NCI-H2227 (cell line): ENCODE results near the gene NOXO1.
A peak's percentile ranks its signal among the peaks of the same experiment; 100 is the strongest.

Experiments
- DNase-seq: peaks from one replicate; lab custom pipeline; 2025; ENCODE audit not compliant: unreplicated experiment; lab: John Stamatoyannopoulos, UW

Gene NOXO1

DNA sequence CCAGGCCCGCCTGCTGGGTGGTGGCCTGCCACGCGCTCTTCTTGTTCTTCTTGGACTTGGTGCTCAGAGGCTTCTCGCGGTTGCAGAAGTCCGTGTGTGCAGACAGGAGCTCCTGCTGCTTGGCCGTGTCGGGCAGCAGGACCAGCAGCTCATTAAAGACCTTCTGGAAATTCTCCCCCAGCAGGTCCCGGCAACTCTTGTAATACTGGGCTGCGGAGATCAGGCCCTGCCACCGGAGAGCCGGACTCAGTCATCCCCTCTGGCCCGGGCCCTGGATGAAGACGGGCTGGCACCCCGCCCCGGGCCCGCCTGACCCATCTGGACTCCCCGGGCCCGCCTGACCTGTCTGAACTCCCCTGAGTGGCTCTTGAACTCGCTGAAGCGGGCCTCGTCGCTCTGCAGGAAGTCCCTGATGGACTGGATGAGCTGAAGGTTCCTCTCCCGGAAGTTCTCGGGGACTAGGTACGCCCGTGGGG, 17.1 kb upstream of the NOXO1 start:
- DNase-seq = no peak

DNA sequence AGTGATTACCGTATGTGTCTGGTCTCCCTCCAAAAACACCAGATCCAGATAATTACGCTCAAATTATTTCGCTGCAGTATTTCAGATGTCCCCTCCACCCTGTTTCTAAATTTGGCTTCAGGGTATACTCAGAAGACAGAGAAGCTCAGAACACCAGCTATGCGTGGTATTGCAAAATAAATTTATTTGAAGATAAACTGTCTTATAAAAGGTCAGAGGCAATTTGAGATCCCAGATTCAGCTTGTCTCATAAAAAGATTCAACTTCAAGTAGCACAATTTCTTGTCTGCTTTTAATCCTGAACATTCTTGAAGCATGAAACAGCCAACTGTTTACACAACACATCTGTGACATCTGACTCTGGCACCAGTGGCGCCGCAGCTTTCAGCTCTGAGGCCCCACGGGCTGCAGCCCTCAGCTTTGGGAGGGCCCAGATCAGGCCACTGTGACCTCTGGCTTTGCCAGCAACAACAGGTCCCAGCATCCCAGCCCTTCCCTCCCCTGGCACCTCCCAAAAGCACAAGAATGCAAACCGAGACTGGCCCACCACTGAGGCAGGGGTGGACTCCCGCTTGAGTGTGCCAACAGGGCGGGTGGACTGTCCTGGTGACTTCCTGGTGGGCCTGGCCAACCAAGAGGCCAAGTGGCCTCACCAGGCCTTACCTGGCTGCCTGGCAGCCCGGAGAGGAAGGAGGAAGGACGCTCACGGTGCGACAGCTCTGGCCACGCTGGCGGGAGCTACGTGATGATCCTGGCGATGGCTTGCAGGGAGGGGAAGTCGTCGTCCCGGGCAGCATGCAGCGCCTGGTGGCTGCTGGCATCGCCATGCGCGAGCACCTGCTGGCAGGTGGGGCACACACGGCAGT, 16.5 kb upstream of the NOXO1 start:
- no peak for DNase-seq

GRCh38 chr16:1993731-1994131, 12.5 kb upstream of the NOXO1 start:
- no peak for DNase-seq

GRCh38 chr16:1992704-1993317, 11.5 kb upstream of the NOXO1 start:
- DNase-seq = no peak

DNA sequence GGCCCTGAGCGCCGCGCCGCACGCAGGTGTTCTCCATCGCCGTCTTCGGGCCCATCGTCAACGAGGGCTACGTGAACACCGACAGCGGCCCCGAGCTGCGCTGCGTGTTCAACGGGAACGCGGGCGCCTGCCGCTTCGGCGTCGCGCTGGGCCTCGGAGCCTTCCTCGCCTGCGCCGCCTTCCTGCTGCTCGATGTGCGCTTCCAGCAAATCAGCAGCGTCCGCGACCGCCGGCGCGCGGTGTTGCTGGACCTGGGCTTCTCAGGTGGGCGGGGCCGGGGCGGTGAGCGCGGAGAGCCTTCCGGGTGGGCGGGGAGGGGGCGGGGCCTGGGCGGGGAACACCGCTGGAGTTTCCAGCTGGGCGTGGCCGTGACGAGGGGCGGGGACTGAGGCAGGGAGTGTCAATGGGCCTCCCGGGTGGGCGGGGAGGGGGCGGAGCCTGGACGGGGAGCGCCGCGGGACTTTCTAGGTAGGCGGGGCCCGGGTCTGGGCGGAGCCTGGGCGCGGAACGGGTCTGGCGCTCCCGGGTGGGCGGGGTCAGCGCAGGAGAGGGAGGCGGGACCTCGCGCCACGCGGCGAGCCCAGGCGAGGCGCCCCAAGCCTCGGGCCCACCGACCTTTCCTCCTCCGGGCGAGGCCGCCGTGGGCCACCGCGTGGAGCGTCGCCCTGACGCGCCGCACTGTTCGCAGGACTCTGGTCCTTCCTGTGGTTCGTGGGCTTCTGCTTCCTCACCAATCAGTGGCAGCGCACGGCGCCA, 10.9 kb upstream of the NOXO1 start:
- DNase-seq = no peak

DNA sequence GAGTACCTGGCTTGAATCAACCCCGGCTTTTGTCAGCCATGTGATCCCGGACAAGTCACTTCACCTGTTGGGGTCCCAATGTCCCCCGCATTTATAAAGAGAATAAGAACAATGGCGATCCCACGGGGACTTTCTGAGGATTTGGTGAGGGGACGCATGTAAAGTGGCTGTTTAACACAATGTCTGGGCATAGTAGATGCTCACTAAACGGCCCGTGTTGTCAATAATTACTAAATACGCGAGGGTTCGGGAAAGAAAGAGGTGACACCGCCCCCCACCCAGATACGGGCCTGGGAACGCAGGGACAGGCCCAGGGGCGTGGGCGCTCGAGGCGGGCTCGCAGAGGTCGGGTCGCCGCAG, 10.3 kb upstream of the NOXO1 start:
- no peak for DNase-seq

GRCh38 chr16:1991135-1991551, 9.9 kb upstream of the NOXO1 start:
- DNase-seq = no peak

DNA sequence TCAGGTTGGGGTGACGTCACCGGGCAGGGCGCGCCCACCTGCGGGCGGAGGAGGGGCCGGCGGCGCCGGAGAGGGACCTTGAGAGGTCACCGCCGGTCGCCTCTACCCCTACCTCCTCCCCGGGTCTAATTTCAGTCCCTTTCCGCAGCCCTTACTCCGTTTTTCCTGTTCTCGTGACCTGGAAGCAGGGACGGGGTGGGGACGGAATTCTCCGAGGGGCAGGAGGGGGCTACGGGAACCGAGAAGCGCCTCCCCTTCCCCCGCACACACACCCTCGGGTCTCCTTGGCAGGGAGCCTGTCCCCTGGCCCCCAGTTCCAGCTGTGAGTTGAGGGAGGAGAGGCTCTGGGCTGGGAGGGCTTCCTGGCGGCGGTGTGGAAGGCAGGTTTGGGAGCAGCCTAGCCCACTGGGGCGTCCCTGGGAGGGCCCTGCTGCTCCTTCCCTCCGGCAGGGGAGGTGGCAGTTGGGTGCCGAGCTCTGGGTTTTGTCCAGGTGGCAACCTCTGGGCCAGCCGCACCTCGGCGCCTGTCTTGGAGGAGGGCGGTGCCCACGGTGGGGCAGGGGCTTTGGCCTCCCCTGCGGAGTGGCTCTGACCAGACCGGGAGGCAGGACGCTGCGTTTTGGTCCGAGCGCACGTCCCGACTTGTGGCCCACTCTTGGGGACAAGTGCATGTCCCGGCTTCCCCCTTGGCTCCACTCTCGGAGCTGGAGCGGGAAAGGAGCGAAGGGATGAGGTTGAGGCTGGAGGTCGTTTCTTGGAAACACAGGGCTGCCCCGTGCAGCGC, 9.3 kb upstream of the NOXO1 start:
- peak; percentile 76 for DNase-seq

DNA sequence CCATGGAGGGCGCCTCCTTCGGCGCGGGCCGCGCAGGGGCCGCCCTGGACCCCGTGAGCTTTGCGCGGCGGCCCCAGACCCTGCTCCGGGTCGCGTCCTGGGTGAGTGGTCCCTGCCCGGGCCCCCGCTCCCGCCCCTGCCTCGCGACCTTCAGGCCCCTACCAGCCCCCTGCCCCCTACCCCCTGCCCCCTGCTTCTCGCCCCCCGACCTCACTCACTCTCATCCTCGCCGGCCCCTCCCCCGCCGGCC, 8.8 kb upstream of the NOXO1 start:
- no peak for DNase-seq

- peak; percentile 69 for DNase-seq
Observed at GRCh38 chr16:1989209-1990100, 8.2 kb upstream of the NOXO1 start, which contains the start of gene SYNGR3. Gene SYNGR3 (plus strand): TSS chr16:1989970. CDS start chr16:1990103, 133 bp downstream.

GRCh38 chr16:1987198-1987597, 5.9 kb upstream of the NOXO1 start:
- no peak for DNase-seq

GRCh38 chr16:1985466-1986150, 4.3 kb upstream of the NOXO1 start:
- no peak for DNase-seq

- no peak for DNase-seq
Observed at GRCh38 chr16:1984347-1985225, 3.3 kb upstream of the NOXO1 start.

DNA sequence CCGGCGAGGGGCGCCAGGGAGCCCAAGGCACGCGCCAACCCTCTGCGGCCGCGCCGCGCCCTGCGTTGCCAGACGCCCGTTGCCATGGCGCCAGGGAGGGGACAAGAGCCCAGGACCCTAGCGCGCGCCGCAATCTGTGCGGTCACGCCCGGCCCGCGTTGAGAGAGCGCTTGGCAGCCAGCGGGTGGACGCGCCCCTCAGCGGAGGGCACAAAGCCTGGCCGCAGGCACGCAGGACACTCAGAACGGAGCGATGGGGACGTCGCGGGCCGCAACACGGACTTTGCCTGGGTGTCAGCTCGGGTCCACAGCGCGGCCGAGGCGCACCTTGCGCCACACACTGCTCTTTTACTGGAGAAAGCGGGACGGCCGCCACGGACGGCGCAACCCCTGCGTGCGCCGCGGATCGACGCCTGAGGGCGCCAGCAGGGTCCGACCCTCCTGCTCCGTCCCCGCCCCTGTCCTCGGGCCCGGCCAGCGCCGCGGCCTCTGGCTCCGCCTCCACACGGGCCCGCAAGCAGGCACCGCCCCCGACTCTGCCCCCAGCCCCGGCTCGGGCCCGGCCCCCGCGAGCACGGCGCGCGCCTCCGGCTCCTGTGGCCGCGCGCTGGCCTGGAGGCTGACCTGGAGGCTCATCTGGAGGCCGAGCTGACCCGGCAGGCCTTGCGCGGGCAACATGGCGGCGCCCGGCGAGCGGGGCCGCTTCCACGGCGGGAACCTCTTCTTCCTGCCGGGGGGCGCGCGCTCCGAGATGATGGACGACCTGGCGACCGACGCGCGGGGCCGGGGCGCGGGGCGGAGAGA, 2.5 kb upstream of the NOXO1 start, which contains the start of gene GFER:
Gene GFER (plus strand): TSS at position 650 of the 803 bp plus-strand sequence. CDS start 26 bp downstream, at position 676.
- peak; percentile 97 for DNase-seq

DNA sequence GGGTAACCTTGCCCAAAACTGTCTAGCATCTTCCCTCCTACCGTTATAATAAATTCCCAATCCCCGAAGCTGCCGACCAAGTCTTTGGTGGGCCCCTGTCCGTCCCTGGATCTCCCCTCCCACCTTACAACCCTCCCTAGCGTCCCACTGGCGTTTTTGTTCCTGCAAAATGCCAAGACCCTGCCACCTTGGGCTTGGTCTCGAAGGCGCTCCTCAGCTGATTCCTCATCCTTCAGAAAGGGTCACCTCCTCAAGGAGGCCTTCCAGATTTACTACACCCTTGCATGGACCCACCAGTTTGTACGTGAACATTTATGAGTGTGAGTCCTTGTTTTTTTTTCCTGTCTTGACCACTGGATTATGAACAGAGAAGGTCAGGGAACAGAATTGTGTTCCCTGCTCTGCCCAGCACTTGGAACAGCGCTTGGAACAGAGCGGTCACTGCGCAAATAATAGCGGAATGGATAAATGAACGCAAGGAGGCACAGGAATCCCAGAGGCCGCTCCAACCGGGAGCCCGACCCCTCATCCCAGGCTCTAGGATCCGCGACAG, 1.8 kb upstream of the NOXO1 start:
- no peak for DNase-seq

DNA sequence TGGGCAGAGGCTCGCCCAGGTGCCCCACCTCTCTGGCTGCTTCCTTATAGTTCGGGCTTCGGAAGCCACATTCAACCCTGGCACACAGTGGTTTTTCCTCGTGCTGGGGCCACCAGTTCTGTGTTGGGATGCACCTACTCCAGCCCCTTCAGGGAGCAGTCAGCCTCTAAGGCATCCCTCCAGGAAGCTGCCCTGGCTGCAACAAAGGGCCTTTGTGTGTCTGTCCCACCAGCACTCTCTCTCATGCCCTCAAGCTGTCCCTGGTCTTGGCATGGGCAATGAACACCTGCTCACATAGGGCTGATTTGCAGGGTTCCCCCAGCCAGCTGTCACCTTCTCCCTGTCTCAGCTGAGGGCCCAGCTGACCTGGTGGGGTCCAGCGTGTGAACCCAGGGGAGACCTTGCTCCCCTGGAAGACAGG, 754 bp upstream of the NOXO1 start:
- DNase-seq = no peak

- DNase-seq = no peak
Observed at GRCh38 chr16:1980770-1981087, 540 bp downstream of the NOXO1 start.
